ENCODE results near the gene BIN1. TPM values are rescaled to one million over a fixed set of nuclear protein-coding genes. Genes with fewer than 3 reads are reported as not detected.
"Not testable (repeated sequence)": the region's sequence is repeated elsewhere in the genome, so short reads cannot be mapped to it uniquely, and the experiment has no call there.

Gene BIN1
- total RNA-seq, 1 experiment from 2014 or later: 76.5 TPM

DNA sequence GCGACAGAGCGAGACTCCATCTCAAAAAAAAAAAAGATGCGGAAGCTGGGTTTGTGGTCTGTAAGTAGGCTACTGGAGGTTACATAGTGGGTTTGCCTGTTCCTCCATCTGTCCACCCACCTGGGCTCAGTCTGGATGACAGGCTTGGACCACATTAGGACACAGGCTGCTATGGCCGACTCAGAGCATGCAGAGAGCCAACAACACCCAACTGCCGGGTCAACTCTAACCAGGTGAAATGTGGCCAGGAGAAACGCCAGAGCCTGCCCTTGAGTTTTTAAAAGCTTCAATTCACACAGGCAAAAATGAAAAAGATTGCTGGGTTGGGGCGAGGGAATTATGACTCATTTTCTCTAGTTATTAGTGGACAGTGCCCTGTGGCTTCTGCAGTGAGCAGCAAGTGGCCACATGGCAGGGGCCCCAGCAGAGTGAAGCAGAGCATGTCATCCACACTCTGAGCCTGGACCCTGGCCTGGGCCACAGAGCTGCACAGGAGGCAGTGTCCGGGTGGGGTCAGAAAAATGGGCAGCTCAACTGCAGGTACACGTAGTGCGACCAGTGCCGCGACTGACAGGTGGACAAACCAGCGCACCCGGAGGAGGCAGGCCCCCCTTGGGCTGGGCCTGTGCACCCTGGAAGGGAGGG is 67.4 kb downstream of the BIN1 start:
- no peaks in the 10 kb centered on the region for H3K36me3 ChIP-seq
- H3K27me3 ChIP-seq (replicated peaks): no peaks in the 10 kb centered on the region
- peaks cover 3% of the 10 kb centered on the region for H3K4me1 ChIP-seq (replicated peaks)
- H3K9me3 ChIP-seq (replicated peaks): no peaks in the 10 kb centered on the region; the same call in 1 of the 2 replicates
- H3K4me3 ChIP-seq: no peak overlapping the region
- no peak overlapping the region for H3K27ac ChIP-seq
- DNase-seq (ENCODE audit: low read depth in 1 of 2, low spot score in 2 of 2): peak in 1 of 2 experiments; percentile 37

DNA sequence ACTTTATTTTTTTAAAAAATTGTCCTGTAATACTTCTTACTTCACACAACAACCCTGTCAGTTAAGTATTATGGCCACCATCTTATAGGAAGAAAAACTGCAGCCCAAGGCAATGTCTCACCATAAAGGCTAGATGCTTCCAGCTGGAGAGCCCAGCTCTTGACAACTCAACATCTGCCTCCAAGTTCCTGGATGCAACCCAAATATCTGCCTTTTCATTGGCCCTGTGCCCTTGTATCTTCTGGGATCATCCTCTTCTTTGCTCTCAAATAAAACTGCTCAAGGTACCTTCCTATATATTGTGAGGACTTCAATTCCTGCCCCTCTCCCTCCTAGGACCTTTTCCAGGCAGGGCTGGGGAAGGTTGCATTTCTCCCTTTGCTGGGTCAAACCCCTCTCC is 69.5 kb downstream of the BIN1 start:
- DNase-seq (ENCODE audit: low read depth in 1 of 2, low spot score in 2 of 2): no peak
- no peaks in the 10 kb centered on the region for H3K9me3 ChIP-seq (replicated peaks)
- H3K36me3 ChIP-seq: no peaks in the 10 kb centered on the region
- no peak overlapping the region for H3K4me3 ChIP-seq
- H3K27ac ChIP-seq: no peak overlapping the region
- no peaks in the 10 kb centered on the region for H3K27me3 ChIP-seq (replicated peaks)
- peaks cover 20% of the 10 kb centered on the region for H3K4me1 ChIP-seq (replicated peaks)

DNA sequence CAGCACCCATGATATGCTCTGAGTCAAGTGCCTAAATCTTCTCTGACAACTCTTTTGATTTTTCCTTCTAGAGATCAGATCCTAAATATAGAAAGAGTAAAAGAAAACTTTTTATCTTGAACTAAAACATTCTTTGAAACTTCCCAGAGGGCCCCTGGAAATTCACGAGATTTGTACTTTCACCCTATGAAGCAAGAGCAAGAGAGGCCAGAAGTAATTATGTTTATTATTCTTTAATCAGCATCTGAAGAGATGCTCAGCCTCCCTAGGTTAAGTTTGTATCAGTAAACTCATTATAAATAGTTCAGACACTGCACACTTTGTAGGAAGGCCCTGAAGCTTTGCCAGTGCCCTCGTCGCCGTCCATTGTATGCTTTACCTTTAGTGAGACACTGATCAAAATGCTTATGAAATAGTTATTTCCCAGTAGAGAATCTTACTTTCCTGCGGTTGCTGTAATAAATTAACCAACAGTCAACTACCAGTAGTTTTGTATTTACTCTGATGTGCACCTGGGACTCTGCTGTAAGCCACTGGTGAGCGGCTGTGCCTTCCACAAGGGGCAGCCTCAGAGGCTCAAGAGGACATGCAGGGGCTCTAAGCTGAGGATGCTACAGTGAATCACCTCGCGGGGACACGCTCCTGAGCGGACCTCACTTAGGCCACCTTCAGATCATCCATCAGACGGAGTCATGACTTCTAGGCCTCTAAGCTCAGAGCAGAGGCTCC is 71.9 kb downstream of the BIN1 start:
- no peaks in the 10 kb centered on the region for H3K9me3 ChIP-seq (replicated peaks)
- no peaks in the 10 kb centered on the region for H3K36me3 ChIP-seq
- H3K4me3 ChIP-seq: no peak overlapping the region
- peaks cover 27% of the 10 kb centered on the region for H3K4me1 ChIP-seq (replicated peaks)
- H3K27me3 ChIP-seq (replicated peaks): no peaks in the 10 kb centered on the region
- no peak overlapping the region for H3K27ac ChIP-seq
- DNase-seq (ENCODE audit: low read depth in 1 of 2, low spot score in 2 of 2): peak in 1 of 2 experiments; percentile 27

DNA sequence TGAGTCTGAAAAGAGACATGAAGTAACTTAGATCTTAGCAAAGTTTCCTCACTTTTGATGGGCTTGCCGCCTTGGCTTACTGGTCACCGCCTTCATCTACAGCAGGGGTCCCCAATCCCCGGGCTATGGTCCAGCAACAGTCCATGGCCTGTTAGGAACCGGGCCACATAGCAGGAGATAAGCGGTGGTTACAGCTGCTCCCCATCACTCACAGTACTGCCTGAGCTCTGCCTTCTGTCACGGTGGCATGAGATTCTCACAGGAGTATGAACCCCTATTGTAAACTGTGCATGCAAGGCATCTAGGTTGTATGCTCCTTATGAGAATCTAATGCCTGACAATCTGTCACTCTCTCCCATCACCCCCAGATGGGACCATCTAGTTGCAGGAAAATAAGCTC is 72.9 kb downstream of the BIN1 start:
- no peak overlapping the region for H3K27ac ChIP-seq
- no peaks in the 10 kb centered on the region for H3K27me3 ChIP-seq (replicated peaks)
- no peaks in the 10 kb centered on the region for H3K9me3 ChIP-seq (replicated peaks)
- no peaks in the 10 kb centered on the region for H3K36me3 ChIP-seq
- H3K4me1 ChIP-seq (replicated peaks): peaks cover 27% of the 10 kb centered on the region
- H3K4me3 ChIP-seq: no peak overlapping the region
- DNase-seq (ENCODE audit: low read depth in 1 of 2, low spot score in 2 of 2): no peak

DNA sequence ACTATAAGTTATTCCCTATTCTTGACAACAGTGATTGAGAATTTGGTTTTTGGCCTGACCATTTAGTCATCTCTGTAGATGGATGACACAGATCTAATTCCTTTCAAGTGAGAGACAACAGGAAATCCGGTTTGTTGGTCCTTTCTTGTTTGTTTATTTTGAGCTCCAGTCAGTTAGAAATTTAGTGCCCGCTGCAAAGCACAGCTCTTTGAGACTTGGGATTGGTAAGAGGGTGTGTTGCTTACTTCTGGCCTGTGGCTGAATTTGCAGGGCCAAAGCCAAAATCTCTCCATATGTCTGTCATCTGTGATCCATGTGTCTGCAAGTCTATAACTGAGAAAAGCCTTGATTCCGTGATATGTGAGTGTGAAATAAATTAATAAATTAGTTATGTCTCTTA is 74.3 kb downstream of the BIN1 start:
- no peak overlapping the region for H3K4me3 ChIP-seq
- H3K9me3 ChIP-seq (replicated peaks): no peaks in the 10 kb centered on the region
- no peaks in the 10 kb centered on the region for H3K27me3 ChIP-seq (replicated peaks)
- peak overlapping the region; percentile 19; the same call in 1 of the 2 replicates for H3K27ac ChIP-seq
- peak in 1 of 2 experiments; percentile 62 for DNase-seq (ENCODE audit: low read depth in 1 of 2, low spot score in 2 of 2)
- no peaks in the 10 kb centered on the region for H3K36me3 ChIP-seq
- H3K4me1 ChIP-seq (replicated peaks): peaks cover 27% of the 10 kb centered on the region

DNA sequence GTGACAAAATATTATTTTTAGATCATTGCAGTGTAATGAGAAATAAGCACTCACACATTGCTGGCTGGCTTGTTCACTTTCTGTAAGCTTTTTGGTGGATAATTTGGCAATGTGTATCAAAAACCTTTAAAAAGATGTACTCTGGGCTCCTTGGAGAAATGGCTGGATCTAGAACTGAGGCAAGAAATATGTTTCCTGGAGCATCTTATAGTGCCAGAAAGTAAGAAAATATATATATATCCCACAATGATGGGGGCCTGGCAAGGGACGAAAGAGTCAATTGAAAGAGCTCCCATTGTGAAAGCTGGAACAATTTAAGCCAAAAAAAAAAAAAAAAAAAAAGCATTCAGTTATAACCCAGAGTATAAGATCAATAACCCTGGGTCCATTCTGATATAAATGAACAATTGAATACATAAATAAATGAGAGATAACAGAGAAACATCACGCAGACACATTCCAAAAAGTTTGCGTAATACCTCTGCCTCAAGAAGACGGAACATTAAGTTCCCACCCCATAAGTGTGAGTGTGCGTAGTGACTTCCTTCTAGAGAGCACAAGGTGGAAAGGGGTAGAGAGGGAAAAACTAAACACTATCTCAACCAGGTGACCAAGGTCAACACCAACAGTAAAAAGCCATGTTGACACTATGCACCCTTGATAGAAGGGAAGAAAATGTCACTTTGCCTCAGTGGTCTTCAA is 77.5 kb downstream of the BIN1 start:
- no peaks in the 10 kb centered on the region for H3K9me3 ChIP-seq (replicated peaks)
- no peaks in the 10 kb centered on the region for H3K36me3 ChIP-seq
- no peak overlapping the region for H3K4me3 ChIP-seq
- H3K27ac ChIP-seq: no peak overlapping the region
- no peak for DNase-seq (ENCODE audit: low read depth in 1 of 2, low spot score in 2 of 2)
- H3K27me3 ChIP-seq (replicated peaks): no peaks in the 10 kb centered on the region
- H3K4me1 ChIP-seq (replicated peaks): peaks cover 31% of the 10 kb centered on the region

DNA sequence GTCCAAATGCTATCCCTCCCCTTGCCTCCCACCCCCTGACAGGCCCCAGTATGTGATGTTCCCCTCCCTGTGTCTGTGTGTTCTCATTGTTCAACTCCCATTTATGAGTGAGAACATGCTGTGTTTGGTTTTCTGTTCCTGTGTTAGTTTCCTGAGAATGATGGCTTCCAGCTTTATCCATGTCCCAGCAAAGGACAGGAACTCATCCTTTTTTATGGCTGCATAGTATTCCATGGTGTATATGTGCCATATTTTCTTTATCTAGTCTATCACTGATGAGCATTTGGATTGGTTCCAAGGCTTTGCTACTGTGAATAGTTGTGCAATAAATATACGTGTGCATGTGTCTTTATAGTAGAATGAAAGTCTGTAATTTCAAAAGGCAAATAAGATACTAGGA is 78.2 kb downstream of the BIN1 start:
- not testable (repeated sequence) for H3K36me3 ChIP-seq; DNase-seq (ENCODE audit: low read depth in 1 of 2, low spot score in 2 of 2); H3K9me3 ChIP-seq (replicated peaks); H3K27me3 ChIP-seq (replicated peaks); H3K4me3 ChIP-seq; H3K27ac ChIP-seq
- H3K4me1 ChIP-seq (replicated peaks): peaks cover 23% of the 10 kb centered on the region

DNA sequence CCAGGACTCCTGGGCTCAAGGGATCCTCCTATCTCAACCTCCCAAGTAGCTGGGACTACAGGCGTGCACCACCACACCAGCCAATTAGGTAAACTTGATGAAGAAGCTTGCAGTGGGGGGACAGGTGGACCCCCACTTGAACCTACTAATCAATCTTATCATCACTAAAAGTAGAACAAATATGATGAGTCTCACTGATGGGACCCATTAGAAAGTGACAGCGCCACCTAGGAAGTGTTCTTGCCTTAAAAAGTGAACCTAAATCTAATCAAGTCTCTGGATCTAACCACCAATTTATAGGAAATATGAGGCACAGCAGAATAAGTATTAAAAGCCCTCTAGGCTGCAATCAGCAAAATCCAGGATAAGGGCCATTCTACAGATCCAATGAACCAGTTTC is 79.2 kb downstream of the BIN1 start:
- no peak overlapping the region for H3K27ac ChIP-seq
- H3K36me3 ChIP-seq: no peaks in the 10 kb centered on the region
- peaks cover 17% of the 10 kb centered on the region for H3K4me1 ChIP-seq (replicated peaks)
- H3K9me3 ChIP-seq (replicated peaks): no peaks in the 10 kb centered on the region
- no peak for DNase-seq (ENCODE audit: low read depth in 1 of 2, low spot score in 2 of 2)
- H3K4me3 ChIP-seq: no peak overlapping the region
- no peaks in the 10 kb centered on the region for H3K27me3 ChIP-seq (replicated peaks)

DNA sequence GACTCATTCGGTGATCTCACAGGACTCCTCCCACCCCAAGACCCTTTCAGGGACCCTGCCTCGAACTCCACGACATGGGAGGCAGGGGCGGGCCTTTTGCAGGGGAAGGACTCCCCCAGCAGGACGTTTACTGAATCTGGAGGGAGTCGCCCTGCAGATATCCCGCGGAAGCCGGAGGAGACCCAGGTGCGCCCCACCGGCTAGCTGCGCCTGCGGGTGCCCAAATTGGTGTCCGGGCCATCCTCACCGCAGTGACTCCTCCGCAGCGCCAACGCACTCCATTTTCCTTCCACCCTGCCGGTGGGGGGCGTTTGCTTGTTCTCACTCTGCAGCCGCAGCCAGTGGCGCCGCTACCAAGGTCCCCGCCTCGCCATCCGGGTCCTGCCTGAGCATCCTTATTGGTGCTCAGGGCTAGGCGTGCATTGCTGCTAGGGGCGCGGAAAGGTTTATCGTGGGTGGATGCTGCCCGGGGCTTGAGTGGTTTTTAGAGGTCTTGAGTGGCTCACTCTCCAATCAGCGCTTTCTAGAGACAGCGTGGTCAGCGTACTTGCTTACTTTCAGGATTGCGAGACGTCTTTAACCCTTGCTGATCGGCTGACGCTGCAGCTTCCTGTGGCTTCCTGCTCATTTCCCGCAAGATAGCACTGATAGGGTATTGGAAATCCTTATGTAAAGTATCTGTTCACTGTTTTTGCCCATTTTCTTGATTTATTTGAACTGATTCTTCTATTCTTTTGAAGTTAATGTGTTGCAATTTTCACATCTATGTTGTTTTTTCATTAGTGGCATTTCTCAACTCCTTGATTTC is 81.4 kb downstream of the BIN1 start:
- Histone ChIP-seq H3K4me1 (replicated peaks) (peaks cover 7% of the 10 kb centered on the region), H3K27ac (no peak overlapping the region), H3K27me3 (replicated peaks) (no peaks in the 10 kb centered on the region), H3K36me3 (no peaks in the 10 kb centered on the region), H3K4me3 (peak overlapping the region; percentile 34), H3K9me3 (replicated peaks) (no peaks in the 10 kb centered on the region)
- peak; percentile 79 to 88 for DNase-seq (ENCODE audit: low read depth in 1 of 2, low spot score in 2 of 2)

DNA sequence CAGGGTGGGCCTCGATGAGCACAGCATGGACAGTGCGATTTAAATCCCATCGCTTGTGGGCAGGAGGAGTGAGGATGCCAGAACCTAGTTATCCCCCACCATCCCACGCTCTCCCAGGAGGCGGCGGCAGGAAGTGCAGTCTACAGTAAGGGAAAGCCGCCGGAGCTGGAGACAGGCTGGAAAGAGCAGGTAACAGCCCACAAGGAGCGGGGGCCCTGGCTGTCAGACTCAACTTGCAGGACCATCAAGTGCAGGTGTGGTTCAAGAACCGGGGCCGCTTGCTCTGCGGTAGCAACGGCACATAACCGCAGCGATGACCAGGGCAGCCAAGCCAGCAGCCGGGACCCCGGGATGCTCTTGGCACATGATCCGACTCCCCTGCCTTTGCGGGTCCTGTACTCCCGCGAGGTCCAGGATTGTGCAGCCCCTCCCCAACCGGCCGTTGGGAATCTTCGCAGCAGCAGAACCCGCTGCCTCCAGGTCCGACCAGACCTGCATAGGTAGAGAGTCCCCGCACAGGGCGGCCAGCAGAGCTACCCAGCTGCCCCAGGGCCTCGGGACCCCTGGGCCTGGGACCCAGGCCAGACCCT is 82.1 kb downstream of the BIN1 start:
- no peak overlapping the region for H3K27ac ChIP-seq
- no peak for DNase-seq (ENCODE audit: low read depth in 1 of 2, low spot score in 2 of 2)
- H3K4me3 ChIP-seq: peak overlapping the region; percentile 34
- H3K27me3 ChIP-seq (replicated peaks): no peaks in the 10 kb centered on the region
- H3K36me3 ChIP-seq: no peaks in the 10 kb centered on the region
- no peaks in the 10 kb centered on the region for H3K9me3 ChIP-seq (replicated peaks)
- H3K4me1 ChIP-seq (replicated peaks): peaks cover 7% of the 10 kb centered on the region

DNA sequence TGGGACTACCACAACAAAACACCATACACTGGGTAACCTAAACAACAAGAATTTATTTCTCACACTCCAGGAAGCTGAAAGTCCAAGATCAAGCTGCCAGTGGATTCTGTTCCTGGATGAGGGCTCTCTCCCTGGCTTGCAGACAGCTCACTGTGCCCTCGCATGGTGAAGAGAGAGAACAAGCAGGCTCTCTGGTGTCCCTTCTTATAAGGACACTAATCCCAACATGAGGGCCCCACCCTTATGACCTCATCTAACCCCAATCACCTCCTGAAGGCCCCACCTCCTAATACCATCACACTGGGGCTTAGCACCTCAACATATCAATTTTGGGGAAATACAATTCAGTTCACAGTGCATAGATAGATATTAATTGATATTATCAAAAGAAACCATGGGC is 83.5 kb downstream of the BIN1 start:
- H3K9me3 ChIP-seq (replicated peaks): no peaks in the 10 kb centered on the region
- peaks cover 4% of the 10 kb centered on the region; the same call in 1 of the 2 replicates for H3K27me3 ChIP-seq (replicated peaks)
- no peak for DNase-seq (ENCODE audit: low read depth in 1 of 2, low spot score in 2 of 2)
- no peak overlapping the region for H3K27ac ChIP-seq
- no peak overlapping the region for H3K4me3 ChIP-seq
- no peaks in the 10 kb centered on the region for H3K36me3 ChIP-seq
- H3K4me1 ChIP-seq (replicated peaks): peaks cover 7% of the 10 kb centered on the region

DNA sequence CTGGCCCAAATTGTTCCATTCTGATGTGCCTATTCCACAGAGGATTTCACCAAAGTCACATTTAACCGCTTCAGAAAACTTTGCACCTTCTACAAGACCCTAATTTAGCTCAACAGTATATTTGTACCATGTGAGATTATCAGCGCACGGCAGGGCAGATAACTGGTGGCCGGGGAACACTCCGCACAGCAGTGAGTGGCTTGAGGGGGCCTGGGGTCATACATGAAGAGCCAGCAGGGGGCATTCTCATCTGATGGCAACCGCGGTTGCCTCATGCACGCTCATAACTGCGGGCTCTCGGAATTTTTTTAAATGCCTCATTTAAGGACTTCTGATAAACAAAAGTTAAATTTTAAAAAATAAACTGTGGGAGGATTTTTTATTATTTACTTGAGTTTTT is 84.1 kb downstream of the BIN1 start:
- Histone ChIP-seq H3K27me3 (replicated peaks) (peaks cover 6% of the 10 kb centered on the region; the same call in 1 of the 2 replicates), H3K9me3 (replicated peaks) (no peaks in the 10 kb centered on the region), H3K36me3 (no peaks in the 10 kb centered on the region), H3K4me1 (replicated peaks) (peaks cover 7% of the 10 kb centered on the region), H3K4me3 (no peak overlapping the region), H3K27ac (no peak overlapping the region)
- DNase-seq (ENCODE audit: low read depth in 1 of 2, low spot score in 2 of 2): no peak

DNA sequence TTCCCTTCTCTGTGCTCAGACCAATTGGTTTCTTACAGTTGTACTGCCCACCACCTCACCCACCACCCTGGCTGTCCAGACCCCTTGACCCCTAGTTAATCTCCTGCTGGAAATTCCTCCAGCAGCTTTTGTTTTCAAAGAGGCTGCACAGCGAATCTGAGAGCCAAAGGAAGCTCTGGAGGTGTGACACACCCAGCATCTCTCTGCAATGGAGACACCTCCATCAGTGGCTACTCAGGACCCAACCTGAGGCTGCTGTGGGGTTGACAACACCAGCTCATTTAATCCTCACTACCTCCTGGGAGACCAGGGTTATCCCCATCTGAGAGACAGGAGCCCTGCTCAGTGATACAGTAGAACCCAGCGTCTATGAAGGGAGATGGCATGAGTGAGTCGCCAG is 86.4 kb downstream of the BIN1 start:
- peaks cover 7% of the 10 kb centered on the region for H3K4me1 ChIP-seq (replicated peaks)
- H3K4me3 ChIP-seq: no peak overlapping the region
- no peaks in the 10 kb centered on the region for H3K36me3 ChIP-seq
- DNase-seq (ENCODE audit: low read depth in 1 of 2, low spot score in 2 of 2): no peak
- peaks cover 6% of the 10 kb centered on the region; the same call in 1 of the 2 replicates for H3K27me3 ChIP-seq (replicated peaks)
- no peaks in the 10 kb centered on the region for H3K9me3 ChIP-seq (replicated peaks)
- H3K27ac ChIP-seq: no peak overlapping the region

Measured in SJSA1 (cell line).